Ishikawa (cell line): Measurements from ENCODE around the gene PCDHB2.

ENCODE experiments used
- CEBPB ChIP-seq: IDR thresholded peaks from 2 replicates; pipeline ENCODE4 v1.6.1; 2012
- EGR1 ChIP-seq: IDR thresholded peaks from 2 replicates; pipeline ENCODE4 v1.6.1; 2012
- EP300 ChIP-seq: IDR thresholded peaks from 2 replicates; pipeline ENCODE4 v1.6.1; 2012; ENCODE audit warnings: borderline replicate concordance
- FOXM1 ChIP-seq: IDR thresholded peaks from 2 replicates; pipeline ENCODE4 v1.6.1; 2012; ENCODE audit warnings: low read depth, borderline replicate concordance
- MAX ChIP-seq: IDR thresholded peaks from 2 replicates; pipeline ENCODE4 v1.6.1; 2012
- TAF1 ChIP-seq: IDR thresholded peaks from 2 replicates; pipeline ENCODE4 v1.6.1; 2012; ENCODE audit warnings: low read depth, mild to moderate bottlenecking
- ZBTB7A ChIP-seq: IDR thresholded peaks from 2 replicates; pipeline ENCODE4 v1.6.1; 2012; ENCODE audit warnings: low read depth

- TF ChIP-seq EP300 = no peak
- no peak for TF ChIP-seq TAF1
- TF ChIP-seq FOXM1 = no peak
- TF ChIP-seq CEBPB = no peak
- TF ChIP-seq MAX = no peak
- TF ChIP-seq ZBTB7A = no peak
- no peak for TF ChIP-seq EGR1
Measured at GRCh38 chr5:141105350-141105749, 10.9 kb downstream of the PCDHB2 start.
